Stimulated activated CD8-positive, alpha-beta memory T cell treated with anti-CD3 and anti-CD28 coated beads, Interleukin-7, amount 100 ng/mL, for 1 hour (primary cell): Measurements from ENCODE around the gene ZNF610.
A peak's percentile ranks its signal among the peaks of the same experiment; 100 is the strongest.
"Not testable (repeated sequence)": the region's sequence is repeated elsewhere in the genome, so short reads cannot be mapped to it uniquely, and the experiment has no call there.

Experiments used
- DNase-seq, 2 donors: peaks; one replicate each; pipeline ENCODE4 v3.0.0-alpha.2; 2020; ENCODE audit warnings: low read depth in 2 of 2

ZNF610 gene

DNA sequence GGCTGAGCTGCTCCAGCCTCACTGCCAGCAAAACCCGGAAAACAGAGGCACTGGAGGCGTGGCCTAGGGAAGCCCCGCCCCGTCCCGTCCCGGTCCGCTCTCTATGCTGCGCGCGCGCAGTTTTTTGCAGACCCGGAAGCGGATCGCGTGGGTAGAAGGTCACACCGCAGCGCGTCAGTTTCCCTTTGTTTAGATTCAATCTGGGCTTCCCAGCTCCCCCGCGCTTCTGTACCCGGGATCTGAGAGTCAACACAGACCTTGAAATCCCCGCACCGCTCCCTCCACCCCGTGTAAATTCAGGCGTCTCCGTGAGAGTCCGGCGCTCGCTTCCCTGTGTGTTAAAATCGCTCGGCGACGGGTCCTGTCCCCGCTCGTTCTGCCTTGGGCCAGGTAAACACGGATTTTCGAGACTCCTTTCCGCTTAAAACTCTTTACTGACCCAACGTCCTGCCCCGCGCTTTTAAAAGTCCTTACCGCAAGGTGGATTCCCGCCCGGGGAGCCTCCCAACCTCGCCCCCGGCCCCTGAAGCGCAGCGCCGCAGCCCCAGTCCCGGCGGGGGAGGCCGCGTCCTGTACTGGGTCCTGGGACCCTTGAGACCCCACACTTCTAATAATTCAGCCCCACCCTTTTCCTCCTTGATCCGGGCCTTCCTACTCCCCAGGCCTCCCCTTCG is at the start of gene ZNF610:
Gene ZNF610 (plus strand): TSS at position 127 of the 674 bp plus-strand sequence. CDS start 12,930 bp downstream, outside the sequence.
- peak; percentile 64 to 76 for DNase-seq

DNA sequence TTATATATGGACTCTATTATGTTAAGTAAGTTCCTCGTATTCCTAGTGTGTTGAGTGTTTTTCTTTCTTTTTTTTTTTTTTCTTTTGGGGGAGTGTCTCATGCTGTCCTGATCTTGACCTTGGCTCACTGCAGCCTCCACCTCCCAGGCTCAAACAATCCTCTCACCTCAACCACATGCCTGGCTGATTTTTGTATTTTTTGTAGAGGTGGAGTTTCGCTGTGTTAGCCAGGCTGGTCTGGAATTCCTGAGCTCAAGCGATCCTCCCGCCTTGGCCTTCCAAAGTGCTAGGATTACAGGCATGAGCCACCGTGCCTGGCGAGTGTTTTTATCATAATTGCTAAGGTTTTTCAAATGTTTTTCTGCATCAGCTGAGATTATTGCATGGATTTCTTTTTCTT is 49.8 kb upstream of the ZNF610 start:
- no peak for DNase-seq

DNA sequence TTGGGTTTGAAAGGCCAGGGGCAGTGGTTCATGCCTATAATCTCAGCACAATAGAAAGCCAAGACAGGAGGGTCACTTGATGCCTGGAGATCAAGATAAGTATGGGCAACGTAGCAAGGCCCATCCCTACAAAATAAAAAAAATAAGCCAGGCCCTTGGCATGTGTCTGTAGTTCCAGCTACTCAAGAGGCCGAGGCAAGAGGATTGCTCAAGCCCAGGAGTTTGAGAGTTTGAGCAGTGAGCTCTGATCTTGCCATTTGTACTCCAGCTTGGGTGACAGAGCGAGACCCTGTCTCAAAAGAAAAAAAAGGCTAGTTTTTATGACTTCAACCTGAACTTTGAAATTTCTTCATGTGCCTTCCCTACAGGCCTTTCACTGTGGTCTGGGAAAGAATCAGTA is 44.3 kb upstream of the ZNF610 start:
- no peak for DNase-seq

DNA sequence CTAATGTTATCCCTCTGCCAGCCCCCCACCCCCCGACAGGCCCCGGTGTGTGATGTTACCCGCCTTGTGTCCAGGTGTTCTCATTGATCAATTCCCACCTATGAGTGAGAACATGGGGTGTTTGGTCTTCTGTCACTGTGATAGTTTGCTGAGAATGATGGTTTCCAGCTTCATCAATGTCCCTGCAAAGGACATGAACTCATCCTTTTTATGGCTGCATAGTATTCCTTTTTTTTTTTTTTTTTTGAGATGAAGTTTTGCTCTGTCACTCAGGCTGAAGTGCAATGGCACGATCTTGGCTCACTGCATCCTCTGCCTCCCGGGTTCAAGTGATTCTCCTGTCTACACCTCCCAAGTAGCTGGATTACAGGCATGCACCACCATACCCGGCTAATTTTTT is 43.1 kb upstream of the ZNF610 start:
- not testable (repeated sequence) for DNase-seq

DNA sequence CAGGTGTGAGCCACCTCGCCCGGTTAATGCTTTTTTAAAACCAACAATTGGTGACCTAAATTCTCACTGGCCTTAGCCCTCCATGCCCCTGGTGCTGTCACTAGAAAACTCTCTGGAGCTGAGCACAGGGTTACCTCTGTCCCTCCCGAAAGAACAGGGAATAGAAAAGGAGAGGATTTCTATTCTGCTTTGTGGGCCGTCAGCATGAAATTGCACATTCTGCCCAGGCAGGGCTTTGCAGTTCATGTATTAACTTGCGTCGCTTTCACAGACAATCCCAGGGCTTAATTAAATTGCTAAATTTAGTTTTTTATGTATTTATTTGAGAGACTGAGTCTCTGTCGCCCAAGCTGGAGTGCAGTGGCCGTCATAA is 39.7 kb upstream of the ZNF610 start:
- no peak for DNase-seq

DNA sequence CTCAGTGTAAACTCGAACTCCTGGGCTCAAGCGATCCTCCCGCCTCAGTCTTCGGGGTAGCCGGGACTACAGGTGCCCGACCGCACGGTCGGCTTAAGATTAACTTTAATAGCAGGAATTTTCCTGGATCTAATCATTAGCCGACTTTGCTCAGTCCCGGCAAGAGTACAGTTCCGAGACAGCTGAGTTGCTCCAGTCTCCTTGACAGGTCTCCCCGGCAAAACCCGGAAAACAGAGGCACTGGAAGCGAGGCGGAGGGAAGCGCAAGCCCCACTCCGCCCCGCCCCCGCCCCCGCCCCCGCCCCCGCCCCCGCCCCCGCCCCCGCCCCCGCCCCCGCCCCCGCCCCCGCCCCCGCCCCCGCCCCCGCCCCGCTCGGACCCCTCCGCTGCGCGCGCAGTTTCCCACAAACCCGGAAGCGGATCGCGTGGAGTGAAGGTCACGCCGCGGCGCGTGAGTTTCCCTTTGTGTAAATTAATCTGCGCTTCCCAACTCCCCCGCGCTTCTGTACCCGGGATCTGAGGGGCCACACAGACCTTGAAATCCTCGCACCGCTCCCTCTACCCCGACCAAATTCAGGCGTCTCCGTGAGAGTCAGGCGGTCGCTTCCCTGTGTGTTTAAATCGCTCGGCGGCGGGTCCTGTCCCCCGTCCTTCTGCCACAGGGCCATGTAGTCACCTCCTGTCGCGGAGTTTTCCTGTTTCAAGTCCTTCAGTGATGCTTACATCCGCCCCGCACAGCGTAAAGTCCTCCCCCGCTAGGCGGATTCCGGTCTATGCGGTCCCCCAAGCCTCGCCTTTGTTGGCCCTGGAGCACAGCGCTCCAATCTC is 39.1 kb upstream of the ZNF610 start, which contains the start of gene ZNF480:
Gene ZNF480 (plus strand): TSS at position 397 of the 828 bp plus-strand sequence. CDS start 3,244 bp downstream, outside the sequence.
- peak; percentile 71 to 77 for DNase-seq

DNA sequence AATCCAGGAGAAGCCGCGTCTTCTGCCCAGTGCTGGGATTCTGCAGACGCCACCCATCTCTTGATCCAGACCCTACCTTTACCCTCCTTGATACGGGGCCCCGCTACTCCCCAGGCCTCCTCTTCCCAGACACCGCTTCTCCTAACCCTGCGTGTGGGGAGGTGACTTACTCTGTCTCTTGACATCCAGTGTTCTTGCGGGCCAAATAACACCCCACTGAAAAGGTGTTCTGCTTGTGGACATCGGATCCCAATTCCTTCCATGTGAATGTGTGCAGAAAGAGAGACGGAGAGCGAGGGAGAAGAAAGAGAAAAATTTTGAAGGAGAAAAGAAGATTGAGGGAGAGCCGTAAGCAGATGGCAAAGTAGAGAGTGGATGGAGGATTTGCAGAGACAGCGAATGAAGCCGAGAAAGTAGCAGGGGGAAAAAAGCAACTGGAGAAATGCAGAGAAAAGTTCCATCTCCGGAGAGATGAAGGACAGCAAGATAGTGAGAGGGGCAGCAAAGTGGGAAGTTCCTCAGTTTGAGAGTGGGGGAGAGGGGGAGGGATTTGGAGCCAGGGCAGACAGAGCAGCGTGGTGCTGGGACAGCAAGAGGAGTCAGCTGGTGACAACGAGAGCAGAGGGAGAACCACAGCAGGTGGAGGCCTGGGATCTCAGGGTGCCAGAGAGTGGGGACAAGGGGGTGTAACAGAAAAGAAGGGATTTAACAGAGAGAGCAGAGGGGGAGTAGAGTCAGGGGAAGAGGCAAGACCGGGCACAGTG is 38.3 kb upstream of the ZNF610 start:
- no peak for DNase-seq

DNA sequence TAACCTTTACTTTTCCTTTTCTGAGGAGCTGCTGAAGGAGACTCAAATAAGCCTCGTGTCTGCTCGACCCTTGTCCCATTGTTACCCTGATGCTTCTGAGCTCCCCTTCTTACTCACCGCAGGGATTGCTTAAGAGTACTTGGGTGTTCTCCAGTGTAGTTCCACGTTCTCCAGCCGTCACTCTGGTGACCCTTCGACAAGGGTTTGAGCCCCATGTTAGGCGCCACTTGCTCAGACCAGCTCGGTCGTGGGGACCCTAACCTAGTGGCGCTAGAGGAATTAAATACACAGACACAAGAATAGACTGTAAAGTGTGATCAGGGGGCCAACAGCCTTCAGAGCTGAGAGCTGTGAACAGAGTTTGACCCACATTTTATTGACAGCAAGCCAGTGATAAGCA is 28.8 kb upstream of the ZNF610 start:
- DNase-seq, result no peak

DNA sequence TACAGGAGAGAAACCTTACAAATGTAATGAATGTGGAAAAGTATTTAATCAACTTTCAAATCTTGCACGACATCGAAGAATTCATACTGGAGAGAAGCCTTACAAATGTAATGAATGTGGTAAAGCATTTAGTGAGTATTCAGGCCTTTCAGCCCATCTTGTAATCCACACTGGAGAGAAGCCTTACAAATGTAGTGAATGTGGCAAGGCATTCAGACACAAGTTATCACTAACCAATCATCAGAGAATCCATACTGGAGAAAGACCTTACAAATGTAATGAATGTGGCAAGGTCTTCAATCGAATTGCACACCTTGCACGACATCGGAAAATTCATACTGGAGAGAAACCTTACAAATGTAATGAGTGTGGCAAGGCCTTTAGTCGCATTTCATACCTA is 13.6 kb upstream of the ZNF610 start:
- DNase-seq, result no peak

DNA sequence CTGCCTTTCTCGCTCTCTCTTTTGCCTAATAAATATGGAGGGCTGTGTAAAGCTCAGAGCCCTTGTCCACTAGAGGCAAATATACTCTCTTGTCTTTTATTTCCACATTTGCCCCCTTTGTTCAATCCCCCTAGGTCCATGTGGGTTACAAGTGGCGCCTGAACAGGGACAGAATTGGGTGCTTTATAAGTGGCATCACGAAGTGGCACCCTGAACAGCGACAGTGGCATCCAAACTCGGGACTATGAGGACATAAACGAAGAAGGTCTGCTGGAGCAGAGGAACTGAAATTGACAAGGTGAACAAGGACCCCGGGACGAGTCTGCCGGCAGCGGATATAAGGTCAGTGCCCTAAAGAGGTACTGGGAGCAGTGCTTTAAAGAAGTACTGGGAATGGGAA is 4.3 kb upstream of the ZNF610 start:
- no peak for DNase-seq

DNA sequence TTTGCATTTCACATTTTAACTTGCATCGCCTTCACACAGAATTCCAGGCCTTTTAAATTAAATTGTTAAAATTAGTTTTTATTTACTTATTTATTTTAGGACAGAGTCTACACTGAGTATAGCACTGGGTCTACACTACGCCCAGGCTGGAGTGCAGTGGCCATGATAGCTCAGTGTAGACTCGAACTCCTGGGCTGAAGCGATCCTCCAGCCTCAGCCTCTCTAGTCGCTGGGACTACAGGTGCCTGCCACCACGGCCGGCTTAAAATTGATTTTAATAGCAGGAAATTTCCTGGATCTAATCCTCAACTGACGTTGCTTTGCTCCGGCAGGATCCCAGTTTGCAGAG is 301 bp upstream of the ZNF610 start:
- DNase-seq, result no peak

DNA sequence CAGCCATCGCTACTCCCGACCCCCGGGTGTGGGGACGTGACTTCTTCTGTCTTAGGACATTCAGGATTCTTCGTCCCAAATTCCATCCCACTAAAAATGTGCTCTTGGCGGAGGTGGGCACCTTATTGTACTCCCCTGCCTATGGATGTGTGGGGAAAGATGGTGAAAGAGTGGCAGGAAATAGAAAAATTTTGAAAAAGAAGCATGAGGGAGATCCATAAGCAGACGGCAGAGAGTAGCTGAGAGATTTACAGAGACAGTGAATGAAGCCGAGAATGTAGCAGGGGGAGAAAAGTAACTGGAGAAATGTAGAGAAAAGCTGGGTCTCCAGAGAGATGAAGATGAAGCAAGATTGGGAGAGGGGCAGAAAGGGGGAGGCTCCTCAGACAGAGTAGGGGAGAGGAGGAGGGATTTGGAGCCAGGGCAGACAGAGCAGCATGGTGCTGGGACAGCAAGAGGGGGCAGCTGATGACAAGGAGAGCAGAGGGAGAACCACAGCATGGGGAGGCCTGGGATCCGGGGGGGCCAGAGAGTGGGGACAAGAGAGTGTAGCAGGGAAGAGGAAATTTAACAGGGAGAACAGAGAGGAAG is 843 bp downstream of the ZNF610 start:
- DNase-seq, result no peak

DNA sequence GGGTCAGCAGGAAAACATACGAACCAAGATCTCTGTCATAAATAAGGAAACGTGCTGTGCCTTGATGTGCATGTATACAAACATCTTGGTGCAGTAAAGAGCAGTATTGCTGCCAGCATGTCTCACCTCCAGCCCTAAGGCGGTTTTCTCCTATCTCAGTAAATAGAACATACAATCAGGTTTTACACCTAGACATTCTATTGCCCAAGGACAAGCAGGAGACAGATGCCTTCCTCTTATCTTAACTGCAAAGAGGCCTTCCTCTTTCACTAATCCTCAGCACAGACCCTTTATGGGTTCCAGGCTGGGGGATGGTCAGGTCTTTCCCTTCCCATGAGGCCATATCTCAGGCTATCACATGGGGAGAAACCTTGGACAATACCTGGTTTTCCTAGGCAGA is 3.0 kb downstream of the ZNF610 start:
- not testable (repeated sequence) for DNase-seq

DNA sequence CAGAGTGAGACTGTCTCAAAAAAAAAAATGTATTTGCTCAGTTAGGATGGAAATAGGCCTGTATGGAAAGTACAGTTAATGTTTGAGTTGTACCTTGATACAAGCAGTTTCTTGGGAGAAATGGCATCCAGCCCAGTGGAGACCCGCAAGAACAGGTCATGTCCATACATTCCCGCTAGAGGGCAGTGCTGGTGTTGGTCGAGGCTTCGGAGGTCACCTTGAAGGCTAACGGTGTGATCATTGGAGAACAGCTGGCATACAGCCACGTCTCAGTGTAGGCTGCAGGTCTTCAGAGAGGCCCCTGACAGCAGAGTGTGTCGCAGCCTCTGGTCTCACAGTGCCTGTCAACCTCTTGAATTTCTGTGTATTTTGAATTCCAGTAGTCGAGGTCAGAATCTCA is 7.5 kb downstream of the ZNF610 start:
- DNase-seq, result peak in 1 of 2 donors; percentile 19

DNA sequence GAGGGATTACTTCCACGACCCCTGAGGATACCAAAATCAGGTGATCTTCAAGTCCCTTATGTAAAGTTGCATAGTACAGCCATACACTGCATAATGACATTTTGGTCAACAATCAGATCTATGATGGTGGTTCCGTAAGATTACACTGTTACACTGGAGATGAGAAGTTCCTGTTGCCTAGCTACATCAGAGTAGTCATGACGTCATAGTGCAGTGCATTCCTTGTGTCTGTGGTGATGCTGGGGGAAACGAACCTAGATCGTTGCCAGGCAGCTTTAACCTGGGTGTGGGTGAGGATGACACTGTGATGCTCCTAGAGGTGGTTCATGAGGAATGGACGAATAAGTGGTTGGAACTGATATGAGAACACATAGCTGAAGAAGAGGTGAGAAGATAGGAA is 9.1 kb downstream of the ZNF610 start:
- DNase-seq, result no peak

DNA sequence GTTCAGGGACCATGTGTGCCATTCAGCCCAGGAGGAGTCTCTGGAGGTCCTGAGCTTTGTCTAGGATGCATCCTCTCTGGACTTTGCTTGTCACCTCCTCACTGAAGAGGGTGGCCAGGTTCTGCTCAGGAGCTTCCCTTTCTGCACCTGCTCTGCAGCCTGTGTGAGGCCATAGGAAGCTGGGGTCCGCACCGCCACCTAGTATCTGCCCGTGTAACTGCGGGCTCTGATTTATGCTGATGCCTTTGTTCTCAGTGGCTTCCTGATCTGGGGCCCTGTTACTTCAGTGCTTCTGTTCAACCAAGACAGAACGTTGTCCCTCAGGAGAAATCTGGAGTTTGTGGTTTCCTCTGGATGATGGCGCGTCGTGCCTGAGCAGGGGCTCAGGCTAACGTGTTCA is 15.5 kb downstream of the ZNF610 start:
- DNase-seq, result no peak

DNA sequence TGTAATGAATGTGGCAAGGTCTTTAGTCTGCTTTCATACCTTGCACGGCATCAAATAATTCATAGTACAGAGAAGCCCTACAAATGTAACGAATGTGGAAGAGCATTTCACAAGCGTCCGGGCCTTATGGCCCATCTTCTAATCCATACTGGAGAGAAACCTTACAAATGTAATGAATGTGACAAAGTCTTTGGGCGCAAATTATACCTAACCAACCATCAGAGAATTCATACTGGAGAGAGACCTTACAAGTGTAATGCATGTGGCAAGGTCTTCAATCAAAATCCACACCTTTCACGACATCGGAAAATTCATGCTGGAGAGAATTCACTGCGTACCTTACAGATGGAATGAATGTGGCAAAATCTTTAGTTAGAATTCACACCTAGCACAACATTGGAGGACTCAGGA is 30.4 kb downstream of the ZNF610 start:
- no peak for DNase-seq

DNA sequence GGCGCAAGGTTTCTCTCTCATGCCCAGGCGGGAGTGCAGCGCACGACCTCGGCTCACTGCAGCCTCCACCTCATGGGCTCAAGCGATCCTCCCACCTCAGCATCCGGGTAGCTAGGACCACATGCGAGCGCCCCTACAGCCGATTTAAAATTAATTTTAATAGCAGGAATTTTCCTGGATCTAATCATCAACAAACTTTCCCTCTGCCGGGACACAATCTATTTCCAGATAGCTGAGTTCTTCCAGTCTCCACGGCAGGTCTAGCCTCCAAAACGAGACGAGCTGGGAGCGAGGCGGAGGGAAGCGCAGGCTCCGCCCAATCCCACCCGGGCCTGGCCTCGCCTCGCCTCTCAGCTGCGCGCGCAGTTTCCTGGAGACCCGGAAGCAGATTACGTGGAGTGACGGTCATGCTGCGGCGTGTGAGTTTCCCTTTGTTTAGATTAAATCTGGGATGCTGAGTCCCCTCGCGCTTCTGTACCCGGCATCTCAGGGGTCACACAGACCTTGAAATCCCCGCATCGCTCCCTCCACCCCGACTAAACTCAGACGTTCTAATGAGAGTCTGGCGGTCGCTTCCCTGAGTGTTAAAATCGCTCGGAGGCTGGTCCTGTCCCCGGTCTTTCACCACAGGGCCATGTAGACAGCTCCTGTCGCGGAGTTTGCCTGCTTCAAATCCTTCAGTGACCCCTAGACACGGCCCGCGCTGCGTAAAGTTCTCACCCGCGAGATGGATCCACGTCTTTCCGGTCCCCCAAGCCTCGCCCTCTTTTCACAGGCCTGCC is 33.7 kb downstream of the ZNF610 start, which contains the start of gene ZNF880:
Gene ZNF880 (plus strand): TSS at position 365 of the 782 bp plus-strand sequence. CDS start 43 bp downstream, at position 408.
- DNase-seq, result peak; percentile 77 to 88

DNA sequence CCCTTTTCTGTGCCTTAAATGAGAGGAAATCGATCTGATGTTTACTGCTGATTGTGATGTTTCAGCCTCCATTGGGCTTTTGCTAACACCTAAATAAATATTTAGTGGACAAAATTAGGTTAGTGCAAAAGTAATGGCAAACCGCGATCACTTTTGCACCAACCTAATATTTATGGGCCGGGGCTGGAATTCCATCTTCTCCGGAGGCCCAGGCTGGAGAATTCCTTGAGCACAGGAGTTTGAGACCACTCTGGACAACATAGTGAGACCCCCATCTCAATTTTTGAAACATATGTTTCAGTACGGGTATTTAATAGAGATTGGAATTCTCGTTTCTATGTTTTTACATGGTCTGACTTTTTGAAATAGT is 34.3 kb downstream of the ZNF610 start:
- no peak for DNase-seq

DNA sequence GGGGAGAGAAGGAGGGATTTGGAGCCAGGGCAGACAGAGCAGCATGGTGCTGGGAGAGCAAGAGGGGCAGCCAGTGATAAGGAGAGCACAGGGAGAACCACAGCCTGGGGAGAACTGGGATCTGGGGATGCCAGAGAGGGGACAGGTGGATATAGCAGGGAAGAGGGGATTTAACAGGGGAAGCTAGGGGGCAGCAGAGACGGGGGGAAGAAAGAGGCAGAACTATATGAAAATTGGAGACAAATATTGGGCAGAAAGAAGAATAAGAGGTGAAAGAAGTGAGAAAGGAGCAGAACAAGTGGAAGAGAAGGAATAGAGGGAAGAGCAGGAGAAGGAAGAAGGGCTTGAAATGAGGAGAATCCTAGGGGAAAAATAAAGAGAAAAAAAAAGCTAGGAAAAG is 55.1 kb downstream of the ZNF610 start:
- DNase-seq, result no peak
